GM21381 (cell line): ENCODE data around the gene OCA2.
"Not testable (repeated sequence)": the region's sequence is repeated elsewhere in the genome, so short reads cannot be mapped to it uniquely, and the experiment has no call there.

Experiments used
- ATAC-seq: cut with Tn5 transposase; IDR thresholded peaks from one replicate; pipeline ENCODE4 v1.9.1; 2021; ENCODE audit warnings: mild to moderate bottlenecking, moderate library complexity; ENCODE audit not compliant: unreplicated experiment

The OCA2 gene

GRCh38 chr15:28121577-28121976 is 22.5 kb upstream of the OCA2 start:
- not testable (repeated sequence) for ATAC-seq

DNA sequence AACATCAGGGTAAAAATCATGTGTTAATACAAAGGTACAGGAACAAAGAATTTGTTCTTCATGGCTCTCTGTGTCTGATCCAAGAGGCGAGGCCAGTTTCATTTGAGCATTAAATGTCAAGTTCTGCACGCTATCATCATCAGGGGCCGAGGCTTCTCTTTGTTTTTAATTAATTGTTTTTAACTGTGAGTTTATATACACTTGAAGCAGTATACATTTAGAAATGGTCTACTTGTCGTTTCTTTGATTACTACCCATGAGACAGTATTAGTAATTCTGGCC is 21.2 kb upstream of the OCA2 start:
- ATAC-seq, result no peak

- no peak for ATAC-seq
These were observed 19.4 kb upstream of the OCA2 start for GRCh38 chr15:28118531-28118930.

DNA sequence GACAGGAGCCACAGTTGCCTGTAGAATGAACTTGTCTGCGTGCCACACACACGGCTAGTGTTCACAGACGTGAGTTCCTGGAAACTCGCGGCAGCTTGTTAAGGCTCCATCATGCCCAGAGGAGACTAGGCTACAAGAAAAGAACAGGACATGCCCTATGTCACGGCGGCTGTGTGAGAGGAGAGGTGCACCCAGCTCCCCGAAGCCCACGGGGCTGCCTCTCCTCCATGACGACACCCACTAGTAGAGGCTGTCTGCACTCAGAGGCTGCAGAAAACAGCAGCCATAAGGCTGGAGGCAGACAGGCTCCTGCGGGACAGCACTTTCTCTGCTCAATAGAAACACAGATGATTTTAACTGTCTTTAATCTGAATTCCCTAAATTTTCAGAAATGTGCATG is 19.0 kb upstream of the OCA2 start:
- ATAC-seq, result no peak

GRCh38 chr15:28117432-28117990 is 18.4 kb upstream of the OCA2 start:
- ATAC-seq, result no peak

GRCh38 chr15:28116521-28117431 is 17.7 kb upstream of the OCA2 start:
- no peak for ATAC-seq

GRCh38 chr15:28115871-28116270 is 16.8 kb upstream of the OCA2 start:
- no peak for ATAC-seq

- ATAC-seq, result no peak
These were observed 15.9 kb upstream of the OCA2 start for GRCh38 chr15:28114721-28115622.

DNA sequence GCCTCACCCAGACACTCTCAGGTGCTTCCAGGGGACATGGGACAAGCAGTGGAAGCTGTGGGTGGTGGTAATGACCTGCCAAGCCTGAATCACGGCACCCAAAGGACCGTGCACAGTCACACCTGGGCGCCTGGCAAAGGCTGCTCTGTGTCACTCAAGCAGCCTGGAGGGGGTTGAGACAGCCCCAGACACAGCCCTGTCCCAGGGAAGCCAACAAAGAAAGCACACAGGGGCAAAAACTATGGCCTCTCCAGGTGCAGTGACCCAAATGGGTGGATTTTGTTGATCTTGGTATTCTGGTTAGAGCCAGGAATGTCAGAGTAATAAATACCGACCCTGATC is 15.0 kb upstream of the OCA2 start:
- no peak for ATAC-seq

GRCh38 chr15:28113394-28114113 is 14.4 kb upstream of the OCA2 start:
- ATAC-seq, result no peak

GRCh38 chr15:28112962-28113361 is 13.8 kb upstream of the OCA2 start:
- no peak for ATAC-seq

- ATAC-seq, result no peak
These were observed 13.1 kb upstream of the OCA2 start for GRCh38 chr15:28112101-28112760.

GRCh38 chr15:28111543-28111942 is 12.4 kb upstream of the OCA2 start:
- no peak for ATAC-seq

GRCh38 chr15:28110481-28110881 is 11.4 kb upstream of the OCA2 start:
- no peak for ATAC-seq

DNA sequence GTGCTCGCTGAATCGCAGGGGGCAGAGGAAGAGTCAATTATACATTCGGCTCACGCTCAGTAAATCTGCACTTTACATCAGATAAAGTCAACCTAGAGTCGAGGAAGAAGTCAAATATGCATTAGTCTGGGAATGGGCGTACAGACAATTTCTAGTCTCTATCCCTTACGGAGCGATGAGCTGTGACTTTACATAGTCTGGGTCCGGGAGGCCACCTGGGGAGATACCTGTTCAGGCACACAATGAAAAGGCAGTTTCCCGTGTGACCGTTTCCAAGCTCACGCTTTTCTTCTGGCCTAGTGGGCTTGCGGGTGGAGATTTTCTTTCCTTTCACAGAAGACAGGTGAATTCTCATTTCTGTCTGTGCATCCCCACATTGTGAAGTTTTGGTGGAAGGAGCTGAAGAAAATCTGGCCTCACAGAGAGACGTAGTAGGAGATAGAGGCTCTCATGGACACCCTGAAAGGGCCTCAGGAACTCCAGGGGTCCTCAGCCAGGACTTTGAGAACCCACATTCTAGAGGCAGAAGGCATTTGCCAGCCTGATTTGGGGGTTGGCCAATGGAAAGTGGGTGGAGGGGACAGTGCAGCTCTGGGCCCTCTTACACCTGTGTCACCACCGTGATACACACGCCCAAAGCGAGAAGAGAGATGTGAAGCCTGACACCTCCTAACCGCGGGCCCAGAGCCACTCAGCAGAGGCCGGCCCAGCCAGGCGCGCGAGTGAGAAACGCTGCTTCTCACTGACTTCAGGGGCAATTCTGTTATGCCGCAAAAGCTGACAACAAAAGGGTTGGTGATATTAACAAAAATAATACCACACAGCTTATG is 10.7 kb upstream of the OCA2 start:
- ATAC-seq, result no peak

DNA sequence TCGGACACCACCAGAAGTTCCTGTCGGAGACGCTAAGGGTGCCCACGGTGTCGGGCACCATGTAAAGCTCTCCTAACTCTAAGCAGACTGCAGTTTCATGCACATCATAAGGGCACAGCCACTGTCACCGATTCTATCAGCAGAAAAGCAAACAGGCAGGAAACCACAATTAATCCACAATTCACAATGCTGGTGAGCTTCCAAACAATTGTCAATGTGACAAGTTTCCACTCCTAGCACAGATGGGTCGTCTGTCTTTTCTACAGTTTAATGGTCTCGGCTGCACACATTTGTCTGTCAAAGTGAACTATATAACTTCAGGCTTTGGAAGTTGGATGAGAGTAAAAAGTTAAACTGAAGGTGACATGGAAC is 8.8 kb upstream of the OCA2 start:
- no peak for ATAC-seq

GRCh38 chr15:28107111-28107903 is 8.2 kb upstream of the OCA2 start:
- no peak for ATAC-seq

DNA sequence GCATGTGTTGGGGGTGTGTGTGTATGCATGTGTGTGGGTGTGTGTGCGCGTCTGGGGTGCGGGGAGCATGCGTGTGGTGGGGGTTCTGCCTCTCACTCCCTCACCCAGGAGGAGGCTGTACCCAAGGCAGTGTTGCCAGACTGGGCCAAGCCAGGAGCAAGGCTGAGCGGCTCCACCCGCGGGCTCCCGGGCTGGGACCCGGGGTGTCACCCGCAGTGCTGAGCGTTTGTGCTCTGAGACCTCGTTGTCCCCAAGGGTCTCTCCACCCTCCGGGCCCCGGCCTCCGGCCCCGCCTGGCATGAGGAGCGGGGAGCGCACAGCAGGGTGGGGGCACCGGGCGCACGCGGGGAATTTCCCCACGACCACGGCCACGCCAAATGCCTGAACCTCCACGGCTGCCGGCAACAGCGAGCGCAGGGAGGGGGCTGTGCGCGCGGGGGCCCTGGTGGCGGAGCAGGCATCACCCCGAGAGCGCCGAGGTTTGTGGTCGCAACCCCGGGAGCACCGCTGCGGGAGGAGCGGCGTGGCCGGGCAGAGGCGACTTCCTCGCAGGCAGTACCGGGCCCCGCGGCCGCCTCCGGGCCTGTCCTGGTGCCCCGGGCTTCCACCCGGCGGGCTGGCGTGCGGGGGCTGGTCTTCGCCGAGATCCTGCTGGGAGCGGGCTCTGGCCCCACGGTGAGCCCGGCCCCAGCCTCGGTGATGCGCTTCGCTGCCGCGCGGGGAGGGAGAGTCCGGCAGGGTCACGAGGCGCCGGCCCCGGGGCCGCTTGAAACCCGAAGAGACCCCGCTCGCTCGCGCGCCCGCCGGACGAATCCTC is 7.4 kb upstream of the OCA2 start:
- ATAC-seq, result no peak
